AG09319 (cell line): ENCODE measurements around the gene IDH1.

Experiments used
- DNase-seq: peaks from one replicate; pipeline ENCODE4 v3.0.0-alpha.2; 2010; ENCODE audit warnings: low read depth; ENCODE audit errors: extremely low read depth
- TF ChIP-seq, protein P1 (sequence below): IDR thresholded peaks from 2 replicates; pipeline ENCODE4 v1.5.1; 2011; ENCODE audit warnings: low read depth, mild to moderate bottlenecking, inconsistent platforms, low read length, moderate library complexity

IDH1 gene

DNA sequence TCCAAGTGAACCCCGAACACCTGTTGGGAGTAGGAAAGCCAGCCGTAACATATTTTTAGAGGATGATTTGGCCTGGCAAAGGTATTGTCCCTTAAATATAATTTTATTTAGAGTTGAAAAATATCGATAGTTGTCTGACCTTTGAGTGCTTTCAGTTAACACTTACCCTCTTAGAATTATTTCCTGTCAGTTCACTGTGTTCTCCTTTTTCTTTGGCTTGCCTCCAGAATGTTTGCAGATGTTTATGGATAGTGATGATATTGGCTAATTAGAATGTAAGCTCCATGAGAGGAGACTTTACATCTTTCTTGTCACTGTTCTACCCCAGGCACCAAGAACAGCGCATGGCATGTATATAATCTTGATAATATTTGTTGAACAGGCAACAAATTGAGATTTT lies 31.0 kb upstream of the IDH1 start:
- TF ChIP-seq, protein P1, sequence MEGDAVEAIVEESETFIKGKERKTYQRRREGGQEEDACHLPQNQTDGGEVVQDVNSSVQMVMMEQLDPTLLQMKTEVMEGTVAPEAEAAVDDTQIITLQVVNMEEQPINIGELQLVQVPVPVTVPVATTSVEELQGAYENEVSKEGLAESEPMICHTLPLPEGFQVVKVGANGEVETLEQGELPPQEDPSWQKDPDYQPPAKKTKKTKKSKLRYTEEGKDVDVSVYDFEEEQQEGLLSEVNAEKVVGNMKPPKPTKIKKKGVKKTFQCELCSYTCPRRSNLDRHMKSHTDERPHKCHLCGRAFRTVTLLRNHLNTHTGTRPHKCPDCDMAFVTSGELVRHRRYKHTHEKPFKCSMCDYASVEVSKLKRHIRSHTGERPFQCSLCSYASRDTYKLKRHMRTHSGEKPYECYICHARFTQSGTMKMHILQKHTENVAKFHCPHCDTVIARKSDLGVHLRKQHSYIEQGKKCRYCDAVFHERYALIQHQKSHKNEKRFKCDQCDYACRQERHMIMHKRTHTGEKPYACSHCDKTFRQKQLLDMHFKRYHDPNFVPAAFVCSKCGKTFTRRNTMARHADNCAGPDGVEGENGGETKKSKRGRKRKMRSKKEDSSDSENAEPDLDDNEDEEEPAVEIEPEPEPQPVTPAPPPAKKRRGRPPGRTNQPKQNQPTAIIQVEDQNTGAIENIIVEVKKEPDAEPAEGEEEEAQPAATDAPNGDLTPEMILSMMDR: no peak
- no peak for DNase-seq

DNA sequence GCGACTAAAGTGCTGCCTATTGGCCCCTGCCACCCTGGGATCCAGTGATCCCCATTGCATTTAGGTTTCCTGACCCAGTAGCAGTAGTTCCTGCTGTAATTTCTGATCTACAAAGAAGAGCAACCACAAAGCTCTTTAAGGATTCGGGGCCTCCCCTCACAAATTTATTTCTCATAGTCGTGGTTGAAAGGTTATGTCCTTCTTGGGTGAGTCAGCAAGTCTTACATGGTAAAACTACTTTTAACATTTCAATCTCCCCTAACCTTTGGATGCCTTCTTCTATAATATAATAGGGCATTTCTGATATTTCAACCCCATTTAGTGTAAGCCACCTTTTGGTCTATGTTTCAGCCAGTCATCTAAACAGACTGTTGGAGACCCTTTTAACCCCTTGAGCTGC lies 26.1 kb upstream of the IDH1 start:
- no peak for DNase-seq

DNA sequence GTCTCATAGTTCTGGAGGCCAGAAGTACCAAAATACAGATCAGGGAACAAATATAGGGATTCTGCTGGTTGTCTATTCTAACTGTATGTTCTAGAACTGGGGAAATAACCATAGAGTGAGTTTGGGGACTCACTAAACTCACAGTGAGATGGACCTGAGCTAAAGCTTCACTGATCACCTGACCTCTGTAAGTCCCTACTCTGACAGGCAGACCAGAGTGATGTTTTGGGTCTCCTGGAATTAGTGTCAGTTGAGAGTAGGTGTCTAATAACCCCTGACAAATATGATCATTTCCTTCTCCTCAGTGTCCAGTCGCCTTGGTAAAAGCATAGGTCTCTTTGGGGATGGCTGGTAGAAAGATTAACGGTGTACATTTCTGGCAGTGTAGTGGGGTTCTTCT lies 25.4 kb upstream of the IDH1 start:
- TF ChIP-seq, protein P1: no peak

More for the DNA sequence above, 26.1 kb upstream of the IDH1 start:
- TF ChIP-seq, protein P1: no peak

DNA sequence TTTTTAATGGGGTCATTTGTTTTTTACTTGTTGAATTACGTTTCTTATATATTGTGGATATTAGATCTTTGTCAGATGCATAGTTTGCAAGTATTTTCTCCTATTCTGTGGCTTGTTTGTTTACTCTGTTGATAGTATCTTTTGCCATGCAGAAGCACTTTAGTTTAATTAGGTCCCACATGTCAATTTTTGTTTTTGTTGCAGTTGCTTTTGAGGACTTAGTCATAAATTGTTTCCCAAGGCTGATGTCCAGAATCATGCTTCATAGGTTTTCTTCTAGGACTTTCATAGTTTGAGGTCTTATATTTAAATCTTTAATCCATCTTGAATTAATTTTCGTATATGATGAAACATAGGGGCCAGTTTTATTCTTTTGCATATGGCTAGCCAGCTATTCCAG lies 24.4 kb upstream of the IDH1 start:
- TF ChIP-seq, protein P1: no peak
- DNase-seq: no peak

More for the DNA sequence above, 25.4 kb upstream of the IDH1 start:
- DNase-seq: no peak

DNA sequence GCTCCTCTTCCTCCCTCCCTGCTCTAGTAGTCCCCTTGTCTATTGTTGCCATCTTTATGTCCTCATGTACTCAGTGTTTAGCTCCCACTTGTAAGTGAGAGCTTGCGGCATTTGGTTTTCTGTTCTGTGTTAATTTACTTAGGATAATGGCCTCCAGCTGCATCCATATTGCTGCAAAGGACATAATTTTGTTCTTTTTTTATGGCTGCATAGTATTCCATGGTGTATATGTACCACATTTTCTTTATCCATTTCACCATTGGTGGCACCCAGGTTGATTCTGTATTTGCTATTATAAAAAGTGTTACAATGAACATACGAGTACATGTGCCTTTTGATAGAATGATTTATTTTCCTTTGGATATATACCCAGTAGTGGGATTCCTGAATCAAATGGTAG lies 23.7 kb upstream of the IDH1 start:
- TF ChIP-seq, protein P1: no peak
- no peak for DNase-seq

DNA sequence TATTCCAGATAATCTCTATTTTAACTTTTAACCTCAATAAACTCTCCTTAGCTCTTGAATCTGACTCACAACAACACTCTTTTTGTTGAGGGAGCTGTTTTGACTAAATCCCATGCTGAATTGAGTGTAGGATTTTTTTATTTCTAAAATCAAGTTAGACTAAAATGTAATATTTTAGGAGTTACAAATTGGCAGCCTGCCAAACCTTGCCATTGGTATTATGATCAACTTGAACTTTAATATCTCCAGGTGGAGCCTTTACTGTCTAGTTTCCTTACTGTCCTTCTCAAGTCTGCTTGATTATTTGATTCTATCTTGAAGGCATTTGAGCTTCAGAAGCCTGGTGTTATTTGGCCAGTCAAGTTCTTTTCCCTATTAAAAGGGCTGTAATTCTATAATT lies 19.9 kb upstream of the IDH1 start:
- TF ChIP-seq, protein P1: no peak
- DNase-seq: no peak

DNA sequence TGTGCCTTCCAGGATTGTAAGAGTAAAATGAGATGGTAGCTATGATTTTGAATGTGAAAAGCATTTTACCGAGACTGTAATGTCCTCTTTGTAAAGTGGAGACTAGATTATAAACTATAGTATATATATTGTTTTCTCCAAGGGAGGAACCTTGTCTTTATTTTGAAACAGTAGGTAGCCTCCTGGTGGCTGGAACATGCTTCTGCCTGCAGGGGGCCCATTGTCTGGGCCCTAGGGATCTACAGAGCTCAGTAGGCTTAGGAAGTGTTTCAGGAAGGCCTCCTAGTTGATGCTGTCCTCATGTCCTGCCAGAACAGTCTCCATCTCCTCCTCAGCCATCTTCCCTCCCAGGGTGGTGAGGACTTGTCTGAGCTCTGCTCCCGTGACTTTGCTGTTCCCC lies 14.2 kb upstream of the IDH1 start:
- TF ChIP-seq, protein P1: no peak

More for the DNA sequence above, 14.2 kb upstream of the IDH1 start:
- no peak for DNase-seq
